Keratinocyte (primary cell): ENCODE measurements around the gene BATF. TPM values are rescaled to one million over a fixed set of nuclear protein-coding genes. Genes with fewer than 3 reads are reported as not detected.

Source experiments
- DNase-seq: peaks from one replicate; pipeline ENCODE4 v3.0.0-alpha.2; 2011; ENCODE audit warnings: low read depth, missing footprints, low spot score
- FAIRE-seq: peaks from 2 replicates; lab custom pipeline; 2011; peaks lifted over from hg19 to GRCh38; lab: Jason Lieb, UNC
- H2AFZ ChIP-seq: 2 replicates; pipeline ENCODE4 v1.6.0; 2012; ENCODE audit warnings: low read length, control low read depth, inconsistent platforms; ENCODE audit not compliant: control insufficient read depth
- H3K27ac ChIP-seq: 2 replicates; pipeline ENCODE4 v1.5.1; 2011; ENCODE audit warnings: low read length; ENCODE audit not compliant: control insufficient read depth, insufficient read depth
- H3K27me3 ChIP-seq: 3 replicates; pipeline ENCODE4 v1.6.0; 2011; ENCODE audit warnings: low read length; ENCODE audit not compliant: control insufficient read depth, insufficient read depth; ENCODE audit errors: extremely low read depth
- H3K36me3 ChIP-seq, 2 experiments: 2 replicates in 1 of 2; 3 replicates in 1 of 2; pipeline ENCODE4 v1.5.1; 2011; ENCODE audit warnings: low read length in 2 of 2, mild to moderate bottlenecking in 1 of 2; ENCODE audit not compliant: control insufficient read depth in 2 of 2, insufficient read depth in 2 of 2; ENCODE audit errors: extremely low read depth in 1 of 2
- H3K4me1 ChIP-seq: 3 replicates; pipeline ENCODE4 v1.5.1; 2011; ENCODE audit warnings: low read length; ENCODE audit not compliant: control insufficient read depth, insufficient read depth; ENCODE audit errors: extremely low read depth
- H3K4me2 ChIP-seq: 3 replicates; pipeline ENCODE4 v1.6.0; 2011; ENCODE audit warnings: low read depth, low read length; ENCODE audit not compliant: control insufficient read depth, insufficient read depth; ENCODE audit errors: extremely low read depth
- H3K4me3 ChIP-seq, 3 experiments: fragments of 200-600 bp in 1 of 3; sonication (generic) in 1 of 3; 2 replicates in 2 of 3; 3 replicates in 1 of 3; pipeline ENCODE4 v1.5.1; 2011 to 2016; ENCODE audit warnings: low read length in 3 of 3, mild to moderate bottlenecking in 3 of 3, control low read depth in 2 of 3, inconsistent platforms in 1 of 3, low read depth in 1 of 3, mixed read lengths in 1 of 3, mixed run types in 1 of 3, moderate library complexity in 1 of 3; ENCODE audit not compliant: control insufficient read depth in 2 of 3, insufficient read depth in 2 of 3; ENCODE audit errors: extremely low read depth in 1 of 3
- H3K79me2 ChIP-seq: 2 replicates; pipeline ENCODE4 v1.6.0; 2012; ENCODE audit warnings: low read length; ENCODE audit not compliant: control insufficient read depth, insufficient read depth
- H3K9ac ChIP-seq: 3 replicates; pipeline ENCODE4 v1.6.0; 2011; ENCODE audit warnings: low read length; ENCODE audit not compliant: control insufficient read depth, insufficient read depth; ENCODE audit errors: extremely low read depth
- H3K9me1 ChIP-seq: 3 replicates; pipeline ENCODE4 v1.6.0; 2011; ENCODE audit warnings: low read length; ENCODE audit not compliant: control insufficient read depth, insufficient read depth; ENCODE audit errors: extremely low read depth
- H3K9me3 ChIP-seq: 2 replicates; pipeline ENCODE4 v1.5.1; 2012; ENCODE audit warnings: low read depth, low read length; ENCODE audit not compliant: control insufficient read depth
- H4K20me1 ChIP-seq: 3 replicates; pipeline ENCODE4 v1.6.0; 2011; ENCODE audit warnings: low read length; ENCODE audit not compliant: control insufficient read depth, insufficient read depth; ENCODE audit errors: extremely low read depth
- EZH2 ChIP-seq: IDR thresholded peaks from one replicate; pipeline ENCODE4 v1.6.1; 2012; ENCODE audit warnings: inconsistent platforms, mild to moderate bottlenecking, low read length, moderate library complexity
- dilution Hi-C: fragments of 300-500 bp; cut with MboI; formaldehyde crosslinking; loops from one replicate; pipeline ENCODE4 v1.7.0; 2020; ENCODE audit warnings: low sequenced_read_pairs; ENCODE audit not compliant: extremely low pct_ligation_motif_present
- polyA plus RNA-seq, 5 experiments: library from polyadenylated mRNA; depleted of rRNA in 3 of 5; stranded (reverse) in 3 of 5; stranded (forward) in 1 of 5; unstranded in 1 of 5; fragments of >200 nt; gene quantifications; 1 replicate in 1 of 5; 2 replicates in 3 of 5; 3 replicates in 1 of 5; pipeline versions ENCODE4 v1.2.1 to v1.2.3, GENCODE V29; 2011 to 2012; ENCODE audit warnings: missing spikeins in 2 of 5, low read depth in 1 of 5, low replicate concordance in 1 of 5
- TF ChIP-seq, protein P1 (sequence below), 3 experiments: IDR thresholded peaks in 1 of 3; conservative IDR thresholded peaks in 1 of 3; optimal IDR thresholded peaks in 1 of 3; 2 replicates in 2 of 3; 3 replicates in 1 of 3; pipeline versions ENCODE3 to v1.5.1; 2011; ENCODE audit warnings: low read length in 3 of 3, mild to moderate bottlenecking in 3 of 3, moderate library complexity in 2 of 3, control low read depth in 1 of 3, inconsistent platforms in 1 of 3; ENCODE audit not compliant: insufficient read depth in 2 of 3; ENCODE audit errors: extremely low read depth in 1 of 3

The BATF gene
- polyA plus RNA-seq, 1 donor (not counting 4 experiments of a cell fraction or from before 2014, with no cell fraction given) = not detected

- Histone ChIP-seq H4K20me1 (no peaks in the 10 kb centered on the region), H3K4me2 (no peak overlapping the region), H3K4me1 (no peaks in the 10 kb centered on the region), H3K27me3 (peaks cover 10% of the 10 kb centered on the region), H3K4me3 (no peak overlapping the region), H3K9ac (no peak overlapping the region), H3K27ac (no peak overlapping the region), H3K79me2 (no peaks in the 10 kb centered on the region), H3K36me3 (no peaks in the 10 kb centered on the region), H3K9me3 (no peaks in the 10 kb centered on the region), H2AFZ (no peak overlapping the region), H3K9me1 (no peaks in the 10 kb centered on the region)
- FAIRE-seq (no peak), DNase-seq (no peak)
- dilution Hi-C loops = no loop called here
- TF ChIP-seq, protein P1, sequence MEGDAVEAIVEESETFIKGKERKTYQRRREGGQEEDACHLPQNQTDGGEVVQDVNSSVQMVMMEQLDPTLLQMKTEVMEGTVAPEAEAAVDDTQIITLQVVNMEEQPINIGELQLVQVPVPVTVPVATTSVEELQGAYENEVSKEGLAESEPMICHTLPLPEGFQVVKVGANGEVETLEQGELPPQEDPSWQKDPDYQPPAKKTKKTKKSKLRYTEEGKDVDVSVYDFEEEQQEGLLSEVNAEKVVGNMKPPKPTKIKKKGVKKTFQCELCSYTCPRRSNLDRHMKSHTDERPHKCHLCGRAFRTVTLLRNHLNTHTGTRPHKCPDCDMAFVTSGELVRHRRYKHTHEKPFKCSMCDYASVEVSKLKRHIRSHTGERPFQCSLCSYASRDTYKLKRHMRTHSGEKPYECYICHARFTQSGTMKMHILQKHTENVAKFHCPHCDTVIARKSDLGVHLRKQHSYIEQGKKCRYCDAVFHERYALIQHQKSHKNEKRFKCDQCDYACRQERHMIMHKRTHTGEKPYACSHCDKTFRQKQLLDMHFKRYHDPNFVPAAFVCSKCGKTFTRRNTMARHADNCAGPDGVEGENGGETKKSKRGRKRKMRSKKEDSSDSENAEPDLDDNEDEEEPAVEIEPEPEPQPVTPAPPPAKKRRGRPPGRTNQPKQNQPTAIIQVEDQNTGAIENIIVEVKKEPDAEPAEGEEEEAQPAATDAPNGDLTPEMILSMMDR (optimal IDR thresholded peaks at IDR 0.05 in 1 of 3, IDR thresholded peaks at IDR 0.05 in 1 of 3, conservative IDR thresholded peaks at IDR 0.05 in 1 of 3; ENCODE audit: extremely low read depth in 1 of 3, insufficient read depth in 2 of 3, low read length in 3 of 3) = no peak
- no peak for TF ChIP-seq EZH2
Observed at GRCh38 chr14:75543253-75543652, 21.0 kb downstream of the BATF start.

DNA sequence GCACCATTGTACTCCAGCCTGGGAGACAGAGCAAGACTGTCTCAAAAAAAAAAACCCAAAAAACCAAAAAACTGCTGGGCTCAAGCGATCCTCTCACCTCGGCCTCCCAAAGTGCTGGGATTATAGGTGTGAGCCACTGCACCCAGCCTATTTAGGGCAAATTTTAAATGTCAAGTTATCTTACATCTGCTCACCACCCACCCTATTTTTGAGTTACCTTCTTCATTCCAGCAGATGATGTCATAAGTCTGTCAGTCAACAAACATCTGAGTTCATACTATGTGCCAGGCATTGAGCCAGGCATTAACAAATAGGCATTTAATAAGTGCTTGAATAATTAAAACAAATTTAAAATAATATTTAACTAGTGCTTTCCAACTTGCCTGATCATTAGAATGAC, 21.5 kb downstream of the BATF start:
- H3K9me1 ChIP-seq = no peaks in the 10 kb centered on the region
- no peak for FAIRE-seq
- H2AFZ ChIP-seq = no peak overlapping the region
- H3K27me3 ChIP-seq = peaks cover 11% of the 10 kb centered on the region
- no peak overlapping the region for H3K4me2 ChIP-seq
- no peak overlapping the region for H3K27ac ChIP-seq
- no peak for DNase-seq
- no peak overlapping the region for H3K9ac ChIP-seq
- dilution Hi-C loops = no loop called here
- H4K20me1 ChIP-seq = no peaks in the 10 kb centered on the region
- no peaks in the 10 kb centered on the region for H3K9me3 ChIP-seq
- H3K4me3 ChIP-seq = no peak overlapping the region
- H3K4me1 ChIP-seq = no peaks in the 10 kb centered on the region
- no peaks in the 10 kb centered on the region for H3K36me3 ChIP-seq
- no peaks in the 10 kb centered on the region for H3K79me2 ChIP-seq
- TF ChIP-seq, protein P1 (optimal IDR thresholded peaks at IDR 0.05 in 1 of 3, IDR thresholded peaks at IDR 0.05 in 1 of 3, conservative IDR thresholded peaks at IDR 0.05 in 1 of 3; ENCODE audit: extremely low read depth in 1 of 3, insufficient read depth in 2 of 3, low read length in 3 of 3) = no peak
- no peak for TF ChIP-seq EZH2
